ENCODE measurements around the gene GATA3. TPM values are rescaled to one million over a fixed set of nuclear protein-coding genes. Genes with fewer than 3 reads are reported as not detected.
A peak's percentile ranks its signal among the peaks of the same experiment; 100 is the strongest.

Gene GATA3
- total and polyA plus RNA-seq, 2 of the 8 experiments (the other 6 are each of a cell fraction or from before 2014, with no cell fraction given) = 0.02 to 0.43 TPM

DNA sequence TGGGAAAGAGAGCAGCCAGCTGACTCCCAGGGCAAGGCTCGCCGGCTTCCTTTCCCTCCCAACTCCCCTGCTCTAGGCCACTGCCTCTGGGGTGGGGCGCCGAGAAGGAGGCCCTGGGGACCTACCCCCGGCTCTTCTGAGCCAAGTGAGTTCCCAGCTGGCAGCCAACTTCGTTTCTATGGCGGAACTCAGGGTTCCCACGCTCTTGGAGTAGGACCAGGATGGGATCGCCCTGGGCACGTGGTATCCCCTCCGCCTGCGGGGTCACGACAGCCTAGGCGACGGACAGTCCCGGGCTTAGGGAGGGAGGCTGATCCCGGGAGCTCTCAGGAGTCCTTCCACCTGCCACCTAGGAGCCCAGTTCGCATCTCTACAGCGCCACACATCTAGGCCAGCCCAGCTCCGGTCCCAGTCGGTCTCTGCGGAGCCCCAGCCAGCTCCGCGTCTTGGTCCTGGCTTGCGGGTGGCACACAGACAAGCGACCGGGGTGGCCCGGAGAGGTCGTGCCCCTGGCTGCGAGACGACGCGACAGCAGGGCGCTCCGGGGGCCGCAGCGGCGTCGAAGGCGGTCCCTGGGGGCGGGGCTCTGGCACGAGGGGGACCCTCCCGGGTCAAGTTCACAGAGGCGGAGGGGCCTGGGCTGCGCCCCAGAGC is 20.5 kb upstream of the GATA3 start:
- H3K18ac ChIP-seq (ENCODE audit: extremely low read depth, low read length) = no peak overlapping the region
- no peak overlapping the region for H4K91ac ChIP-seq (replicated peaks; ENCODE audit: insufficient read length, low read length)
- no peaks in the 10 kb centered on the region for H3K79me2 ChIP-seq (ENCODE audit: control insufficient read depth in 1 of 2, insufficient read depth in 2 of 2, low read length in 2 of 2)
- no peak overlapping the region for H2BK5ac ChIP-seq (ENCODE audit: low read depth, low read length)
- peaks cover 7 to 20% (median 12%) of the 10 kb centered on the region in 4 experiments for H3K4me1 ChIP-seq (replicated peaks in 1 of 4; ENCODE audit: control insufficient read depth in 3 of 4, insufficient read depth in 4 of 4, low read length in 3 of 4)
- no peak overlapping the region for H4K8ac ChIP-seq (ENCODE audit: extremely low read depth, insufficient read depth, low read length)
- no peak overlapping the region for H2AFZ ChIP-seq (ENCODE audit: low read length)
- peak in 1 of 2 experiments; percentile 71 for DNase-seq (ENCODE audit: low read depth in 1 of 2, low spot score in 2 of 2)
- H3K23me2 ChIP-seq (ENCODE audit: low read depth, low read length) = no peaks in the 10 kb centered on the region; the same call in 1 of the 2 replicates
- WGBS, 2 experiments (ENCODE audit: extremely low coverage in 1 of 2, insufficient coverage in 1 of 2, insufficient read length in 1 of 2, insufficient replicate concordance in 2 of 2, low coverage in 1 of 2, low lambda C conversion rate in 2 of 2, missing lambda C conversion rate in 1 of 2) = 5% methylated on average over 28 of the region's 45 CpGs; no CpG with 5 or more reads in 1 of the 2 experiments
- H3K4ac ChIP-seq (replicated peaks; ENCODE audit: insufficient read length, low read depth, low read length) = no peak overlapping the region
- no peak overlapping the region for H3K27ac ChIP-seq (ENCODE audit: low read depth, low read length)
- peaks cover 54 to 76% (median 72%) of the 10 kb centered on the region in 4 experiments for H3K27me3 ChIP-seq (replicated peaks in 1 of 4; ENCODE audit: control insufficient read depth in 3 of 4, extremely low read depth in 1 of 4, insufficient read depth in 3 of 4, low read length in 3 of 4)
- no peak overlapping the region for H4K5ac ChIP-seq (ENCODE audit: insufficient read length, low read depth, low read length)
- H2BK20ac ChIP-seq (ENCODE audit: low read length) = no peak overlapping the region
- no peak overlapping the region for H2AK5ac ChIP-seq (ENCODE audit: low read depth, low read length)
- H3K9me3 ChIP-seq (ENCODE audit: insufficient read depth in 2 of 2, low read depth in 1 of 2, low read length in 1 of 2) = no peaks in the 10 kb centered on the region
- H3K56ac ChIP-seq (replicated peaks; ENCODE audit: insufficient read length, low read depth, low read length) = no peak overlapping the region
- no peak overlapping the region for H3K14ac ChIP-seq (ENCODE audit: insufficient read length)
- peak overlapping the region; percentile 0 to 57 (median 10); a peak in 5 of 8 replicates for H3K4me3 ChIP-seq (ENCODE audit: extremely low read depth in 1 of 4, insufficient read depth in 2 of 4, low read depth in 3 of 4, low read length in 4 of 4)
- peaks cover 12 to 23% of the 10 kb centered on the region in 2 experiments for H4K20me1 ChIP-seq (replicated peaks in 1 of 2; ENCODE audit: control insufficient read depth in 1 of 2, insufficient read depth in 2 of 2, low read length in 2 of 2)
- no peak overlapping the region for H2BK12ac ChIP-seq (ENCODE audit: low read depth, low read length)
- no peaks in the 10 kb centered on the region for H3K79me1 ChIP-seq (ENCODE audit: low read depth, low read length)
- no peak overlapping the region for H2BK15ac ChIP-seq (ENCODE audit: low read length)
- no peak overlapping the region for H3K9ac ChIP-seq (replicated peaks in 1 of 4; ENCODE audit: extremely low read depth in 1 of 4, low read depth in 3 of 4, low read length in 3 of 4)
- peaks cover 0 to 2% (median 0%) of the 10 kb centered on the region in 4 experiments; a peak in 1 of 8 replicates for H3K36me3 ChIP-seq (ENCODE audit: control insufficient read depth in 2 of 4, insufficient read depth in 4 of 4, low read length in 3 of 4)
- CTCF ChIA-PET (ENCODE audit: partially characterized antibody) = interaction anchor here (0.6 to 2.6 kb wide), 7 partner anchors 8 to 480 kb away, joined by 3 to 13 read pairs (median 4); no protein-coding TSS in a partner anchor
- no peak overlapping the region for H3K23ac ChIP-seq (ENCODE audit: insufficient read length)
- no peak for FAIRE-seq
- peak overlapping the region; percentile 72 to 74 for H3K4me2 ChIP-seq (ENCODE audit: insufficient read depth in 1 of 2, low read depth in 2 of 2, low read length in 2 of 2)
- POLR2A ChIA-PET (ENCODE audit: partially characterized antibody) = interaction anchor here (1.4 to 2.1 kb wide), 3 partner anchors 14 to 25 kb away, joined by 3 to 10 read pairs (median 4); no protein-coding TSS in a partner anchor
- H2BK120ac ChIP-seq (replicated peaks; ENCODE audit: low read depth, low read length) = no peak overlapping the region
- TF ChIP-seq BRCA1 (IDR thresholded peaks at IDR 0.05; ENCODE audit: low read depth, low read length) (no peak), ASH2L (IDR thresholded peaks at IDR 0.05; ENCODE audit: low read length) (no peak), RXRA (IDR thresholded peaks at IDR 0.05; ENCODE audit: insufficient read depth, low read depth, low read length) (no peak), ZNF274 (IDR thresholded peaks at IDR 0.05; ENCODE audit: borderline replicate concordance, extremely low read depth, low read length) (no peak), CREB1 (IDR thresholded peaks at IDR 0.05) (0 out of 2 replicates have a peak, but pooled peaks have one; percentile 22), POLR2A (IDR thresholded peaks at IDR 0.05; ENCODE audit: control extremely low read depth in 1 of 2, low read depth in 2 of 2, low read length in 2 of 2) (no peak), JUN (IDR thresholded peaks at IDR 0.05; ENCODE audit: low read depth, low read length) (no peak), SAP30 (IDR thresholded peaks at IDR 0.05; ENCODE audit: insufficient read depth, insufficient replicate concordance, low read length) (no peak), CHD1 (IDR thresholded peaks at IDR 0.05; ENCODE audit: low read depth, low read length) (no peak), BCL11A (IDR thresholded peaks at IDR 0.05; ENCODE audit: low read depth in 2 of 2, low read length in 2 of 2) (no peak)
- TF ChIP-seq, protein P1, sequence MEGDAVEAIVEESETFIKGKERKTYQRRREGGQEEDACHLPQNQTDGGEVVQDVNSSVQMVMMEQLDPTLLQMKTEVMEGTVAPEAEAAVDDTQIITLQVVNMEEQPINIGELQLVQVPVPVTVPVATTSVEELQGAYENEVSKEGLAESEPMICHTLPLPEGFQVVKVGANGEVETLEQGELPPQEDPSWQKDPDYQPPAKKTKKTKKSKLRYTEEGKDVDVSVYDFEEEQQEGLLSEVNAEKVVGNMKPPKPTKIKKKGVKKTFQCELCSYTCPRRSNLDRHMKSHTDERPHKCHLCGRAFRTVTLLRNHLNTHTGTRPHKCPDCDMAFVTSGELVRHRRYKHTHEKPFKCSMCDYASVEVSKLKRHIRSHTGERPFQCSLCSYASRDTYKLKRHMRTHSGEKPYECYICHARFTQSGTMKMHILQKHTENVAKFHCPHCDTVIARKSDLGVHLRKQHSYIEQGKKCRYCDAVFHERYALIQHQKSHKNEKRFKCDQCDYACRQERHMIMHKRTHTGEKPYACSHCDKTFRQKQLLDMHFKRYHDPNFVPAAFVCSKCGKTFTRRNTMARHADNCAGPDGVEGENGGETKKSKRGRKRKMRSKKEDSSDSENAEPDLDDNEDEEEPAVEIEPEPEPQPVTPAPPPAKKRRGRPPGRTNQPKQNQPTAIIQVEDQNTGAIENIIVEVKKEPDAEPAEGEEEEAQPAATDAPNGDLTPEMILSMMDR (IDR thresholded peaks at IDR 0.05; ENCODE audit: control extremely low read depth in 1 of 3, insufficient read depth in 1 of 3, low read depth in 1 of 3, low read length in 3 of 3) = no peak

All from H1 (cell line).